Suppressor macrophage treated with lipopolysaccharide for 1 hour (primary cell): ENCODE data around the gene ADD2.

Source experiments
- DNase-seq, 3 donors: peaks; one replicate each; pipeline ENCODE4 v3.0.0-alpha.2; 2020 to 2022

The ADD2 gene

GRCh38 chr2:70718736-70719135 lies 49.3 kb downstream of the ADD2 start:
- DNase-seq = no peak

DNA sequence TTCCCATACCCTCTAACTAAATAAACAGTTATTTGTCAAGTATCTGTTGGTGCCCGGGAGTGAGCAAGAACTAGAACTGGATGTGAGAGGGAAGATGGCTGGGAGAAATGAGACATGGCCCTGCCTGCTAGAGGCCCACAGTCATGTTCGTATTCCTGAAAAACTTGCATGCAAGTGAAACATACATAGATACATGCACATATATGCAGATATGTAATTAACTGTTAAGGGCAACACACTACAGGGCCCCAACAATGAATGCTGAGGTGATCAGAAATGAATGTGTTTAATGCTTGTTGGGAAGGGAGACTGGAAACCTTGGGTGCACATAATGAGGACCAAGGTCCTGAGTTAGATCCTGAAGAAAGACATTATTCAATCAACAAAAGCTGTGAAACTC lies 49.8 kb downstream of the ADD2 start:
- no peak for DNase-seq

- no peak for DNase-seq
Observed at GRCh38 chr2:70717431-70718038, 50.5 kb downstream of the ADD2 start.

DNA sequence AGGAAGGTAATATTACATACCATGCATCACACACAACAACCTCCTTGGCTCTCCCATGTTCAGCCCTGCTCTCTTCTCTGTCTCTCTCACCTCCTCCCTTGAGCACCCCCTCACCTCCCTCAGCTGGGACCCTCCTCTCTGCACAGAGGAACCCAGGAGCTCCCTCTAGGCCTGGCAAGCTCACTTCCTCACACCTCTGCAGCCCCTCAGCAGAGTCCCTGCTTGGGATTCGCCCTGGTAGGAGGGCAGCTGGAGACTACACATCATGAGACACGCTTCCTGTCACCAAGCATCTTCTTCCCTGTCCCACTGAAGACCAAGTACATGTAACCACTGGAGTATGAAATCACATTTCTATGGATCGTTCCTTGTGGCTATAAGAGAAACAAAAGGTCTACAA lies 51.0 kb downstream of the ADD2 start:
- no peak for DNase-seq

GRCh38 chr2:70716131-70716743 lies 51.8 kb downstream of the ADD2 start:
- DNase-seq = no peak

DNA sequence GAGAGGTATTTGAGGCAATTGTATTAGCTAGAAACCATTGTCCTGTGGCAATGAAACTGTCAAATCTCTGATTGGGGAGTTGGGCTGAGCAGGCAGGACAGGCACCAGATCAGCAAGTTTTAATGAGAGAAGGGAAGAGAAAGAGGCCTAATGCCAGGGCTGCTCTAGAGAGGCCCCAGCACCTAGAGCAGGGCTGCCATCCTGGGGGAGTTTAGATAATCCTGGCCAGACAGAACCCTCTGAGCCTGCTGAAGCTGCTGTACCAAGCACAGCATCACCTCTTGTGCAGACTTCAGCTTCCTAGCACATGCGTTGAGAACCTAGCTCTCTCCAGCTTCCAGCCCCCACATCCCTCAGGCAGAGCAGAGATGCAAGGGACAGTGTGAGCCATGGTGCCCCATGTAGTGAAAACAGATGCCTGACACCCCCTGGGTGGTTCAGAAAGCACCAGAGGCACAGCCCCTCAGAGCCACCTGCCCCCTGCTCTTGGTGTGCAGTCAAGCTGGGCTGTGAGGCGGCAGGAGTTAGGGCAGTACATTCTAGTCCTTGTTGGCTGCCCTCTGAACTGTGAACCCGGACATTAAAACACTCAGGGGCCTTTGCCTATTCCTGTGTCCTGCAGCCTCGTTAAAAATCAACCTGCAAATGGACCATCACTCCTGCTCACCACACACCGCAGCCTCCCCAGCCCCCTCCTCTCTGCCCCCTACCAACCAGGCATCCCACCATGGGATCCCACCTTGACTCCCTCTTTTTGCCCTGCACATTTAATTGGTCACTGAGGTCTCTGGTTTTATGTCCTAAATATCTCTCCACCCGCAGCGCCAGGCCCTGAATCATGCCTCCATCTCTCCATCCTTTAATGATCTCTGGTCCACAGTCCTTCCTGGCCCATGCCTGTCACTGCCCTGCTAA lies 52.7 kb downstream of the ADD2 start:
- DNase-seq = no peak

DNA sequence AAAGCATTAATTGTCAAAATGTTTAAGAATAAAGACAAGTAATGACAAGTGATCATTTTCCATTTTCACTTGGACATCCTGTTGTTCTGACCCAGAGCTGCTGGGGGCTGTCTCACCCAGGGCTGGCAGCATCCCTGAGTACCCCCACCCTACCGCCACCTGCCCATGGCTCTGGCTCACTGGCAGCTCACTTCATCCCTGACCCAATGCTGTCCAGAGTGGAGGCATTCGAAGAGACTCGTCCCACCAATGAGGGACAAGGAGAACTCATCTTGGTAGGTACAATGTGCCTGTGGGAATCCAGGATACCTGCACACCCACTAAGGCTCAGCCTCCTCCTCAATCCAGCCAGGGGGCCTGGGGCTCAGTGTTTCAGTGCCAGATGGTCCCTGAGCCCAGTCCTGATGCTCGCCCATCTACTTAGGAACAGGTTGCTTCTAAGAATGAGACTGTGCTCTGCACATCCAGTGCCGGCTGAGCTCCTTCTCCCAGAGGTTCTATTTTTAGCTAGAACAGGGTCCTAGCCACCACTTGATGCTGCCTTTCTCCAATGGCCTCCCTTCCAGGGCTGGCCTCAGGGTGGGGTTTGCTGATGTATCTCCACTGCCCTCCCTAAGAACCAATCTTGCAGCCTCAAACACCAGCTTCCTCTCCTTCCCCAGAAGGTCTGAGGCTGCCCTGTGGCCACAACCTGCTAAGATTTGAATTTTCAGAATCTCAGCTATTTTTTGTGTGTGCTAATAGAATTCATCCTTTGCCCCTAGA lies 53.7 kb downstream of the ADD2 start:
- no peak for DNase-seq

GRCh38 chr2:70712916-70713315 lies 55.1 kb downstream of the ADD2 start:
- DNase-seq = no peak

- DNase-seq = no peak
Observed at GRCh38 chr2:70711191-70711590, 56.8 kb downstream of the ADD2 start.

DNA sequence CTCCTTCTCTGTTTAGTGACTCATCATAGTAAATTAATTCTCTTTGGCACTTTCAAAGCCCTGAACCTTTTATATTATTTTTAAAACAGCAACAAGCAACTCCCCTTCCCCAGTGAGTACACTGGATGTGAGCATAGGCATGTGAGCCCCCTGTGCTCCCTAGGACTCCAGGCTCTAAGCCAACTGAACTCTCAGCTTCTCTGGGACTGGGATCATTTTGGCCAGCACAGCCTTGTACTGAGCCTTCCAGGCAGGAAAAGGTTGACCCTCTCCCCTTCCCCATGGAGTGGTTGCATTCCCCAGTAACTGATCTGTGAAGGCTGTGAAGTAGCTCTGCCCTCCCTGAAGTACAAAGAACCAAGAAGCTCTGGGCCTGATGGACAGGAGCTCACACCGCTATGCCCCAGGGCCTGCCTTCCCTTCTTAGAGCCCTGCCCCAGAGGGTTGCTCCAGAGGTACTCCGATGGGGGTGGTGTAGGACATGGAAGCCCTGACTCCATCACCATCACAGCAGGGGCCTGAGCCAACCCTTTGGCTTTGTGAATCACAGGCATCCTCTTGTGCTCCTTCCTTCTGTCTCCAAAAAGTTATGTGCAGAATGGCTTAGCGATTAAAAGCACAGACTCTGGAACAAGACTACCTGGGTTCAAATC lies 57.8 kb downstream of the ADD2 start:
- no peak for DNase-seq

- no peak for DNase-seq
Observed at GRCh38 chr2:70709275-70710037, 58.5 kb downstream of the ADD2 start.

- peak in 2 of 3 donors; percentile 19 to 27 for DNase-seq
Observed at GRCh38 chr2:70708376-70709199, 59.4 kb downstream of the ADD2 start.

DNA sequence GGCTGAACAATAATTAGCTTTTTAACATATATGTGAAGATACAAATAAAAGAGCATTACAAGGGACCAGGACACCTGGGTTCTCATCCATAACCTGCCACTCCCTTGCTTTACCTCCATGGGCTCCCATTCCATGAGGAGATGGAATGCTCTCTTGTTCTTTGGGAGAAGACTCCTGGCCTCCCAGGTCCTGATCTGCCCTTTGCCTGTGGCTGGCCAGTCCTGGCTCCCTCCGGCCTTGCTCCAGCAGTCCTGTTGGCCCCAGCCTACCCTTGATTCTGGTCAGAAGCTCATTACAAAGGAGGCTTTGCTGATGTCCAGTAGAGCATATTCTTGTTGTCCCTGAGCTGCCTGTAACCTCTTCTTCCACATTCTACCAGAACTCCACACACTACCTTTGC lies 60.3 kb downstream of the ADD2 start:
- DNase-seq = no peak

DNA sequence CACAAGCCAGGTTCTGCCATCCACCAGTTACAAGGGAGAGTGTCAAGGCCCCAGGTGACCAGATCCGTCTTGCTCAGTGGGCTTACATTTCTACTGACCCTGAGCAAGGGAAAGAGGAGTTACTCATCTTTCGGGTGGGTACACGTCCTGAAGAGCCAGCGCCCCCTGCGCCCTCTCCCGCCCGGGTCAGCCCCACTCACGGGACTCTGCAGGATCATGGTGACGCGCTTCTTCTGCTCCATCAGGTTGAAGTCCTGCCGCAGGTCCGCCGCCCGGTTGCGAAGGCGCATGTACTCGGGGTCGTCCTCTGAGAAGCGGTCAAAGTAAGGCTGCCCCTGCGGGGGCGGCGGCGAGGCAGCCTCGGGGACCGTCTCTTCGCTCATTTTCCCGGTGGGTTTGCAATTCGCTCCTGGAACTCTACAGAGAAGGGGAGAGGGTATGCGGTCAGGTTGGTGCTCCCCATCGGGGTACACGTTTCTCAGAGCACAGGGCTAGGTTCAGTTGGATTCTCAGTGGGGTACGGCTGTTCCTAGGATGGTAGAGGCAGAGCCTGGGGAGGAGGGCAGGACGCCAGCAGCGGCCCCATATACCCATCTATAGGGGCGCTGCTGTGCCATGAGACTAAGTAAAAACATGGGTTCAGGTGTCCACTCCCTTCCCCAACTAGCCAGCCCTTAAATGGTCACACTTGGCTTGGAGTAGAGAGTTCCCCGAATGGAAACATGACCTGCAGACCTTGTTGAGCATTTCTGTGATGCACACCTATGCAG lies 61.8 kb downstream of the ADD2 start:
- DNase-seq = no peak

- no peak for DNase-seq
Observed at GRCh38 chr2:70705160-70705850, 62.7 kb downstream of the ADD2 start.

DNA sequence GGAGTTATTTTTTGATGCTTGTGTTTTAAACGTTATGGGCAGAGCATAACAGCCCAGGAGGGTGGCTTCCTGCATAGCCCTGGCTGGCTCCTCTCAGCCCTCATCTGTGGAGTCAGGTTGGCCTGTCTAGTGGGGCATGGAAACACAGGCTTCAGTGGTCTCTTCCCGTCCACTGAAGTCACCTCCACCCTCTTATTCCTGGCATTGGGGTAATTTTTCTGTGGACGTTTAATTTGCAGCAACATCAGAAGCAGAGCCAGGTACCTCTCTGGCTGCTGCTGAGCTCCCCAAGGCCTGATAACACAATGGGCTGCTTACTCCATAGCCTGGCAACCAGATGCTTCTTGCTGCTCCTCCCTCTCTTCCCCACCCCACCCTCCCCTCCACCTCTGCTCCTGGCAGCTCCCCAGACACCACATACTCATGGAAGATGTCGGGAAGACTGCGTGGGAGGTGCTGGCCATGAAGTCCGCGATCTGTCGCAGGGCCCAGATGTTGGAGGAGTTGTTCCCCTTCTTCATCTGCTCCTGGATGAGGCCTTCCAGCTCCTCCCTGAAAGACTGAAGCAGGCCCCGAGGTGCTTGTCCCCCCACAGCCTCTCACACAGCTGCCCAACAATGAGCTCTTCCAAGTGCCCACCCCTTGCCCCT lies 64.0 kb downstream of the ADD2 start:
- no peak for DNase-seq

DNA sequence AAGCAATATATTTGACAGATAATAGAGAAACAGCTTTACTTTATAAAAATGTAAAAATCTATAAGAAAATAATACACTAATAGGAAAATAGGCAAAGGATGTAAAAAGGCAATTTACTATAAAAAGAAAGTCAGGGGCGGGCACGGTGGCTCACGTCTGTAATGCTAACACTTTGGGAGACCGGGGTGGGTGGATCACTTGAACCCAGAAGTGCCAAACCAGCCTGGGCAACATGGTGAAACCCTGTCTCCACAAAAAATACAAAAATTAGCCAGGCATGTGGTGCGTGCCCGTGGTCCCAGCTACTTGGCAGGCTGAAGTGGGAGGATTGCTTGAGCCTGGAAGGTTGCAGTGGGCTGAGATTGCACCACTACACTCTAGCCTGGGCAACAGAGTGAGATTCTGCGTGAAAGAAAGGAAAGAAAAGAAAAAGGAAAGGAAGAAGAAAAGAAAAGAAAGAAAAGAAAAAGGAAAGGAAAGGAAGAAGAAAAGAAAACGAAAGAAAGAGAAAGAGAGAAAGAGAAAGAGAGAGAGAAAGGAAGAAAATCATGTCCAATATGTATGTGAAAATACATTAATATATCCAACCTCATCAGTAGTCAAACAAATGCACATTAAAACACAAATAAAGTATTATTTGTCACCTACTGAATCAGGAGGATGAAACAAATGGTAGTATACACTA lies 65.1 kb downstream of the ADD2 start:
- DNase-seq = no peak

GRCh38 chr2:70698847-70699246 lies 69.2 kb downstream of the ADD2 start:
- DNase-seq = no peak
